Head of caudate nucleus (tissue), 42 donors: ENCODE data around the gene NIPAL1.
"Not testable (repeated sequence)": the region's sequence is repeated elsewhere in the genome, so short reads cannot be mapped to it uniquely, and the experiment has no call there.

Experiments
- DNase-seq, 42 donors: peaks; one replicate each; pipeline versions ENCODE4 v3.0.0 to v3.0.0-alpha.2; 2020 to 2021; ENCODE audit warnings: mixed read lengths in 7 of 42
- intact Hi-C: fragments of 100-400 bp; cut with DNase I; formaldehyde crosslinking; loops from one replicate; pipeline ENCODE4 v1.15.0; 2022

The NIPAL1 gene

GRCh38 chr4:48016141-48017107 is at the start of gene NIPAL1, which contains the start of gene CNGA1:
Gene NIPAL1, plus strand, starts transcription at chr4:48016772. Its CDS starts 68 bp downstream, at chr4:48016840.
Gene CNGA1, minus strand, starts transcription at chr4:48016681. Its CDS starts 63,992 bp downstream, at chr4:47952689.
- peak; percentile 16 to 85 (median 66) for DNase-seq
- intact Hi-C loops: no loop called here

GRCh38 chr4:47968847-47969246 is 47.7 kb upstream of the NIPAL1 start:
- intact Hi-C loops: no loop called here
- no peak for DNase-seq

- intact Hi-C loops: no loop called here
- DNase-seq: peak in 3 of 42 donors; percentile 2 to 13 (median 8)
Measured at GRCh38 chr4:47972181-47972580, 44.4 kb upstream of the NIPAL1 start.

- intact Hi-C loops: no loop called here
Measured at GRCh38 chr4:47972721-47973120, 43.9 kb upstream of the NIPAL1 start.

GRCh38 chr4:47974566-47974965 is 42.0 kb upstream of the NIPAL1 start:
- intact Hi-C loops: no loop called here
- no peak for DNase-seq

More at GRCh38 chr4:47972721-47973120, 43.9 kb upstream of the NIPAL1 start:
- DNase-seq: no peak

- intact Hi-C loops: no loop called here
Measured at GRCh38 chr4:47990145-47990544, 26.4 kb upstream of the NIPAL1 start.

GRCh38 chr4:47992475-47992874 is 24.1 kb upstream of the NIPAL1 start:
- DNase-seq, intact Hi-C loops: not testable (repeated sequence)

More at GRCh38 chr4:47990145-47990544, 26.4 kb upstream of the NIPAL1 start:
- DNase-seq: no peak

- intact Hi-C loops: no loop called here
- no peak for DNase-seq
Measured at GRCh38 chr4:47996021-47996420, 20.6 kb upstream of the NIPAL1 start.

GRCh38 chr4:48002267-48002666 is 14.3 kb upstream of the NIPAL1 start:
- intact Hi-C loops: no loop called here
- no peak for DNase-seq

GRCh38 chr4:48003568-48003967 is 13.0 kb upstream of the NIPAL1 start:
- peak in 39 of 42 donors; percentile 4 to 80 (median 41) for DNase-seq
- intact Hi-C loops: not testable (repeated sequence)

- no peak for DNase-seq
- intact Hi-C loops: no loop called here
Measured at GRCh38 chr4:48005781-48006180, 10.8 kb upstream of the NIPAL1 start.

- intact Hi-C loops: no loop called here
- no peak for DNase-seq
Measured at GRCh38 chr4:48008021-48008596, 8.5 kb upstream of the NIPAL1 start.

GRCh38 chr4:48010906-48011305 is 5.7 kb upstream of the NIPAL1 start:
- DNase-seq, intact Hi-C loops: not testable (repeated sequence)

- intact Hi-C loops: no loop called here
- no peak for DNase-seq
Measured at GRCh38 chr4:48011722-48012121, 4.8 kb upstream of the NIPAL1 start.

GRCh38 chr4:48012824-48013223 is 3.7 kb upstream of the NIPAL1 start:
- no peak for DNase-seq
- intact Hi-C loops: no loop called here

GRCh38 chr4:48015216-48015615 is 1.4 kb upstream of the NIPAL1 start:
- intact Hi-C loops: no loop called here

GRCh38 chr4:48015678-48016077 is 894 bp upstream of the NIPAL1 start:
- no peak for DNase-seq
- intact Hi-C loops: no loop called here

More at GRCh38 chr4:48015216-48015615, 1.4 kb upstream of the NIPAL1 start:
- DNase-seq: no peak

GRCh38 chr4:48017108-48017571 is 568 bp downstream of the NIPAL1 start:
- intact Hi-C loops: no loop called here
- DNase-seq: peak in 40 of 42 donors; percentile 9 to 83 (median 45)

- DNase-seq: no peak
- intact Hi-C loops: no loop called here
Measured at GRCh38 chr4:48018112-48018511, 1.5 kb downstream of the NIPAL1 start.

- intact Hi-C loops: no loop called here
- DNase-seq: no peak
Measured at GRCh38 chr4:48021100-48021499, 4.5 kb downstream of the NIPAL1 start.
